Epidermal melanocyte (primary cell): ENCODE data around the gene CLCN6.

Source experiments
- DNase-seq: peaks from one replicate; pipeline ENCODE4 v3.0.0; 2011; ENCODE audit warnings: low spot score; ENCODE audit not compliant: insufficient read length

The CLCN6 gene

GRCh38 chr1:11778844-11779623 is 27.0 kb upstream of the CLCN6 start:
- no peak for DNase-seq

- DNase-seq, result no peak
These were observed 26.1 kb upstream of the CLCN6 start for GRCh38 chr1:11779715-11780379.

- DNase-seq, result no peak
These were observed 25.4 kb upstream of the CLCN6 start for GRCh38 chr1:11780380-11781147.

DNA sequence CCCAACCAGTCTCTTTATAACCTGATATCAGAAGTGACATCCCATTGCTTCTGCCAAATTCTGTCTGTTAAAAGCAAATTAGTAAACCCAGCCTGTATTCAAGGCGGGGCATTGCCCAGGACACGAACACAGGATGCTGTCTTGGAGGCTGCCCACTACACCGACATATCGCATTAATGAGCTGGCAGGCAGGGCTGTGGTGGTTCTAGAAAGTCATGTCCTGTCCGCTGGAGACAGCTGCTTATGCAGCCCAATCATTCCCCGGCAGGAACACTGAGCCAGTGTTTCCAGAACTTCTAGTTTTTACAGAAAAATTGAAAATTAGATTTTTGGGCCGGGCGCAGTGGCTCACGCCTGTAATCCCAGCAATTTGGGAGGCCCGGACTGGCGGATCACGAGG is 24.7 kb upstream of the CLCN6 start:
- no peak for DNase-seq

DNA sequence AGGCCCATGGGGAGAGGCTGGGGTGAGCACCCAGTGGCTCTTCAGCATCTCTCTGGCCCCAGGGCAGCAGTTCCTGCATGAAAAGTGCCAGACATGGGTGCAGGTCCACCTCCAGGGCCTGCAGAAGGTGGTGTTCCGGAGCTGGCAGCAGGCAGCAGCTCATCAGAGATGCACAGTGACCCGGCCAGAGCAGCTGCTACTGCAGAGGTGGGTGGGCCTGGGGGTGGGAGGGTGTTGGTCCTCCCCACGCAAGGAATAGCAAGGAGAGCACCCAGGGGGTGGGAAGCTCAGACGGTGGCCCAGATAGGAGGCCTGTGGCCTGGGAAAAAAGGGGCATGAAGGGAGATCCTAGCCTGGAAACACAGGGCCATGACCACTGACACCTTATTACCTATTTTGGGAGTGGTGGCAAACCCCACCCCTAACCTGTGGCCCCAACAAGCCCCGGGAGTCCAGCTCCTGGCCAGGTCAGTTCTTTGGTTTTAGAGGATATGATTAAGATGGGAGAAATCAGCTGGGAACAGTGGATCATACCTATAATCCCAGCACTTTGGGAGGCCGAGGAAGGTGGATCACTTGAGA is 23.8 kb upstream of the CLCN6 start:
- no peak for DNase-seq

DNA sequence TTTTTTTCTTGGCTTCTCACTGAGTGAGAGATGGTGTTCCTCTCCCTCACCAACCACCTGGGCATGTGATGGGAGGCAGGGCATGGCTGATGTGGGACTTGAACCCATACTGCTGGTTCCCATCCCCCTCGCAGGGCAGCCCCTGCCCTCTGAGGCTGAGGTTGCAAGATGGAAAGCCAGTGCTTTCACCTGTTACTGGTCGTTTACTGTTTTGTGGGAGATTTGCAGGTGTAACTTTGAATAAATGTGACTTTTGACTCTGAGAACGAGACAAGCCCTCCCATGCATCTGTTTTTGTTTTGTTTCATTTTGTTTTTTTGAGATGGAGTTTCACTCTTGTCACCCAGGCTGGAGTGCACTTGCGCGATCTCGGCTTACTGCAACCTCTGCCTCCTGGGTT is 22.4 kb upstream of the CLCN6 start:
- DNase-seq, result no peak

- no peak for DNase-seq
These were observed 21.6 kb upstream of the CLCN6 start for GRCh38 chr1:11784256-11784992.

GRCh38 chr1:11784993-11785769 is 20.8 kb upstream of the CLCN6 start:
- DNase-seq, result no peak

GRCh38 chr1:11786168-11786567 is 19.8 kb upstream of the CLCN6 start:
- DNase-seq, result no peak

- DNase-seq, result peak; percentile 51
These were observed 18.7 kb upstream of the CLCN6 start for GRCh38 chr1:11787251-11787803.

DNA sequence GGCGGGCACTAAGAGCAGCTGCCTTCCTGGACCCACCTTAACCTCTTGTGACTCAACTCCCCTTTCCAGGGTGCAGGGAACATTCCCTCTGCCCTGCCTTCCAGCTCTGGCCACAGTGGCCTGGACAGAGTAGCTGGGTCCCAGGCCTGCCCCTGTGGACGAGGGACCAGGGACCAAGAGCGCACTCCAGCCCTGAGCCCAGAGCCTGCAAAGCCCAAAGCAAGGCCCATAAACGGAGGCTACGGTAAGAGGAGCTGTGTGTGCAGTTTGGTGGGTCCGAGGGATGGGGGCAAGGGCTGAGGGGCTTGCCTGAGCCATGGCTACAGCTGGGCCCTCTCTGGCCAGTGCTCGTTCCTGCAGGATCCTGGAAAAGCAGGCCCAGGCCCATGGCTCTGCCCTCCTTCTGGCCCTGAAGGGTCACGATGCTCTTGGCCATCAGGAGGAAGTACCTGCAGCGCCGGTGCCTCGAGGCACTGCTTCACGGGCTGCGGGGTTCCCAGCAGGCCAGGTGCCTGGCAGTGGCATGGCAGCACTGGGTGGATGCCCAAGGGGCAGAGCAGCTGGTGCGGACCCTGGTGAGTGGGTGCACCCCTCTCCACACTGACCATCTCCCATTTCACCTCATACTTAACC is 18.1 kb upstream of the CLCN6 start:
- no peak for DNase-seq

DNA sequence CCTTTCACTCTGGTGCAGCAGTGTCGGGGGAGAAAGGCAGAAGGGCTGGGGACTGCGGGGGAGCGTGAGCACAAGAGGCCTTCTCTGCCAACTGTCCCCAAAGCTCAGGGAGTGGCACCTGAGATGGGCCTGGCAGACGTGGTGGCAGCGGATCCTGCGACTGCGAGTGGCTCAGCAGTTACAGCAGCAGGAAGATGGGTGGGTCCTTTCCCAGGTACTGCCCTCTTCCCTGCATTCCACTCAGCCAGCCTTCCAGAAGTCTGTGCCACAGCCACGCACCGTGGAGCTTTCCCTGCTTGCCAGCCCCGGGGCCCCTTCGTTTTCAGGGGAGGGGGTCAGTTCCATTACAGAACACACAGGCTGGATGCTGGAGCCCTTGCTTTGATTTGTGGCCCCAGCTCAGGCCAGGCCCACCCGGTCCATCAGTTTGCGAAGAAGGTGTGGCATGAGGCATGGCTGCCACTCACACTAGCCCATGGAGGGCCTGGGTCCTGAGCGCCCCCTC is 17.4 kb upstream of the CLCN6 start:
- no peak for DNase-seq

GRCh38 chr1:11789126-11790067 is 16.6 kb upstream of the CLCN6 start:
- no peak for DNase-seq

DNA sequence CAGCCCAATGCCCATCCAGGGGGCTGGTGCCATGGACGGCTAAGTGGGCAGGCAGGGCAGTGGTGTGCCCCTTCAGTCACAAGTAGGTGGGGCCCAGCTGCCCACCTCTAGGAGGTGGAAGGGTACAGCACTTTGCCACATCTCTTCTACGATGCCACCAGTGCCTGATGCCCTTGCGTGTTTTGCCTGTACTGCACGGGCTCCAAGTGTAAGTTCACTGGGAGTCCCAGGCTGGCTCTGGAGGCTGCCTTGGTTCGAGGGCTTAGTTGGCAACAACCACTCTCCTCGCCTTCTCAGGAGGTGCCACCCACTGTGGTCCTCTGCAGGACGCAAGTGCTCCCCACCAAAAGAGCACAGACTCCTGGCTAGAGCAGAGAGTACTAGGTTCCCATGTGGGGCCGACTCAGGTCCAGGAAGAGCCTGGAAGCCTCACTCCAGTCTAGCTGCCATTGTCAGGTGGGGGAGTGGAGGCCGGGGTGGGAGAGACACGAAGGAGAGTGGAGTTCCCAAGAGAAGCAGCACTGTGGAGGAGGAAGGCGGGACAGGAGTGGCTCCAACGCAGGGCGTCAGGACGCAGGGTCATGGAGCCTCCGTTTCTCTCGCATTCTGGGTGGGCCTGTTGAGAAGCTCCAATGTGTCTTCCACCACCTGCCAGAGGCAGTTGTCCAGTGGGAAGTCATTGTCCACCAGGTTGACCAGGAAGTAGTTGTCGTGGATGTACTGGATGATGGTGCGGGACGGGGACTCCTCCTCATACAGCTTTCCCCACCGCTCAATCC is 15.7 kb upstream of the CLCN6 start:
- no peak for DNase-seq

DNA sequence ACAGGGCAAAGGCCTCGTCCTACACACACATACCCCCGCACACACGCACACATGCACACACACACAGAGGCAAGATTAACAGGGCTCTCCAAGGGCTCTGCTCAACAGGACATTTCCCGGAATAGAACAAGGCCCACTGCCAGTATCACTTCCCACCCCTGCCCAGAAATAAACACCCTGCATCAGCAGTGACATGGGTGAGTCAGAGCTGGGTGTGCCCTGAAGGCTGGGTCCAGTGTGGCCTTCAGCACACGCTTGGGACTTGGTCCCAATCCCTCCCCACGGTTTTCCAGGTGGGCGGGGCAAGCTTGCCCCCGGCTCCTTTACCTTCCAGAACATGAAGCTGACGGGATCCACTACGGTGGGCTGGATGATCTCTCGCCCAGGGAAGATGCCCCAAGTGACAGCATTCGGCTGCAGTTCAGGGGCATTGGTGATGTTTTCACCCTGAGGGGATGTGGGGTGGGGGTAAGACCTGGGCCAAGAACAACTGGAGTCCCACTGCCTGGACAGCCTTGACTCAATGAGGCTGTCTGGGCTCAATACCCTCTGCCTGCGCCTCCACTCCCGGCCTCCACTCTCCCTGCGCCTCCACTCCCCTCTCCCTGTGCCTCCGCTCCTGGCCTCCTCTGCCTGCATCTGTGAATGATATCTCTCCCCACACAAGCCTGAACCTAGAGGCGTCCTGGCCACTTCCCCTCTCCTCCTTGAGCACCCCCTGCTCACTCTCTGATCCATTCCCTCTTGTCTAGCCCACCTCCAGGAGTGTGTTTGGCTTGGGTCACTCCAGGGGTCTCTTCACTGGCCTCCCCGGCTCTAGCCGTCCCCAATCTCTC is 14.9 kb upstream of the CLCN6 start:
- peak; percentile 42 for DNase-seq

DNA sequence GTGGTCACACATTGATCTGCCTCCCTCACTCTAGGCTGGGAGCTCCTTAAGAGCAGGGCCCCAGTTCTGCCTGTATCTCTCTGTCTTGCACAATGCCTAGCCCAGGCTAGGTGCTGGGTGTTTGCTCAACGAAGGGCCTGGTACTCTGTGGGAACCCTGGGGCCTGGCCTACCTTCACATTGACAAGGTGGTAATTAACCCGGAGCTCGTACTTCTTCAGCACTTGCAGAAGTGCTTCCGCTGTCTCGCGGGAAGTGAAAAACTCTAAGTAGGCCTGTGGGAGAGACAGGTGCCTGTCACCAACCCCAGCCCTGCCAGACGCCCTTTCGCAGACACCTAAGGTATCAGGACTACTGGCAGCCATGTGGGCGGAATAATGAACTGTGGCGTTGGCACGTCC is 13.9 kb upstream of the CLCN6 start:
- no peak for DNase-seq

DNA sequence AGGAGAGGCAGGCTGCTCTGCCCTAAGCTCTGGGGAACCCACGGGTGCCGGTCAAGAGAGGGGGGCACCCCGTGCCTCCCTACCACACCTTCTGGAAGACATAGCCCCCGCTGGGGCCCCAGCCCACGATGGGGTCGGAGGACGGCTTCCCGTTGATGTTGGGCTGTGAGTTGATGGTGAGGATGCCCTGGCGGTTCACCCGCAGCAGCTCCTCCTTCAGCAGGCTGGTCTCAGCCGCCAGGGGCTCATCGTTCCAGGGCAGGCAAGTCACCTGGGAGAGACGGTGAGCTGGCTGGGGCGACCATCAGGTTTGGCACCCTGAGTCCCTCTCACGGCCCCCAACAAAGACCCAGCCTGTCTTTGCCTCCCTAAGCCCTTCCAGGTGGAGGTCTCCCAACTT is 12.2 kb upstream of the CLCN6 start:
- no peak for DNase-seq
